ENCODE measurements around the gene NBPF4. TPM values are rescaled to one million over a fixed set of nuclear protein-coding genes. Genes with fewer than 3 reads are reported as not detected.
"Not testable (repeated sequence)": the region's sequence is repeated elsewhere in the genome, so short reads cannot be mapped to it uniquely, and the experiment has no call there.

NBPF4 gene
- total RNA-seq, 1 experiment from 2014 or later = 0.07 TPM

DNA sequence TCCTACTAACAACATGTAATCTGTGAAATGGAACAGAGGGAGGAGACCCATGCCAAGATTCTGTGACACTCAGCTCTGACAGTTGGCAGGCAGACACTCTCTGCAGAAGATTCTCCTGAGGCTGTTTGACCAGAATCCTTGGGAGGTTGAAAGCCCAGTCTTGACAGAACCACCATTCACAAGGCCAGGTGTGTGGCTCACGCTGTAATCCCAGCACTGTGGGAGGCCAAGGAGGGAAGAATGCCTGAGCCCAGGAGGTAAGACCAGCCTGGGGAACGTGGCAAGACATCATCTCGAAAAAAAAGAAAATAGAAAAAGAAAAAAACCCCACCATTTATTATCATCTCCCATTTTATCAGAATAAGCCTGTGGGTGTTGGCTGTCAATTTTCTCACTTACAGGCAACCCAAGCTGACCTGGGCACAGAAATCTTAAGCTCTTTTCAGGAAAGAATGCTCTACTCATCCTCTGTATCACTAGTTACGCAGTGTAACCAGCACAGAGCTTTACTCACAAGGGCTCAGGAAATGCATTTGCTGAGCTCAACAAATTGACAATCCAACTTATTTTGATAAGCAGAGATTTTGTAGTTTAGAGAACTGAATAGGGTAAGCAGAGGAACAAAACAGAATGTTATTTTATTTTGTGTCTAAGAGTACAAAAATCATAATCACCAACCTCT is 16.8 kb upstream of the NBPF4 start:
- H3K36me3 ChIP-seq (ENCODE audit: low read depth, low read length); ATAC-seq; intact Hi-C loops (cut with micrococcal nuclease); H3K27ac ChIP-seq (ENCODE audit: low read length); H3K9ac ChIP-seq (ENCODE audit: low read length); H3K9me2 ChIP-seq (replicated peaks; ENCODE audit: low read length); H3F3A ChIP-seq (ENCODE audit: low read length, unreplicated experiment); H3K27me3 ChIP-seq (ENCODE audit: low read length); POLR2A ChIA-PET (ENCODE audit: unreplicated experiment); CTCF ChIA-PET; DNase-seq; H4K20me1 ChIP-seq (ENCODE audit: low read length); H2AFZ ChIP-seq (ENCODE audit: low read length); H3K4me3 ChIP-seq (ENCODE audit: low read length); H3K79me2 ChIP-seq (ENCODE audit: low read length); BruUV-seq (replicated peaks); H3K4me2 ChIP-seq (ENCODE audit: low read length); H3K9me3 ChIP-seq (ENCODE audit: low read length); H3K4me1 ChIP-seq (ENCODE audit: insufficient read depth, low read length): not testable (repeated sequence)

- BruUV-seq (replicated peaks); H3K79me2 ChIP-seq (ENCODE audit: low read length); H2AFZ ChIP-seq (ENCODE audit: low read length); H4K20me1 ChIP-seq (ENCODE audit: low read length); CTCF ChIA-PET; ATAC-seq; H3K4me3 ChIP-seq (ENCODE audit: low read length); H3K27ac ChIP-seq (ENCODE audit: low read length); H3K4me2 ChIP-seq (ENCODE audit: low read length); H3K9me2 ChIP-seq (replicated peaks; ENCODE audit: low read length); DNase-seq; intact Hi-C loops (cut with micrococcal nuclease); POLR2A ChIA-PET (ENCODE audit: unreplicated experiment); H3K4me1 ChIP-seq (ENCODE audit: insufficient read depth, low read length); H3K27me3 ChIP-seq (ENCODE audit: low read length); H3K9ac ChIP-seq (ENCODE audit: low read length); H3K9me3 ChIP-seq (ENCODE audit: low read length); H3F3A ChIP-seq (ENCODE audit: low read length, unreplicated experiment); H3K36me3 ChIP-seq (ENCODE audit: low read depth, low read length): not testable (repeated sequence)
Measured at GRCh38 chr1:108255426-108255825, 11.6 kb upstream of the NBPF4 start.

DNA sequence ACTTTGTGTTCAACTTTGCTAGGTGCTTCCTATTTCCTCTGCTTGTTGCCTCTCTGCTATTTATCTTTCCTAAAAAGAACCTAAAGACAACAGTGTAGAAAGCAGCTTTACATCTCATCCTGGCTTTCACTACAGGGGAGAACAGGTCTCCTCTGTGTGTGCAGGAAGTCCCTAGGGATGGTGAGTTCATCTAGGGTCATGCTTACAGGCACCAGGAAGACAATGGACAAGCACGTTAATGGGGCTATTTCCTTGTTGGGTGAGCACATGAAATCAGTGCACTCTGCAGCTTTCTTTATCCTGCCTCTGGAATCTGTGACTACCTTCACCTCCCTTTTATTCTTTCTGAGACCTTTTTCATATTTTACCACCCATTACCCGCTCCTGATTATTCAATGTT is 4.5 kb downstream of the NBPF4 start:
- H3K4me2 ChIP-seq (ENCODE audit: low read length); H3F3A ChIP-seq (ENCODE audit: low read length, unreplicated experiment); H3K27ac ChIP-seq (ENCODE audit: low read length); intact Hi-C loops (cut with micrococcal nuclease); H3K9ac ChIP-seq (ENCODE audit: low read length); BruUV-seq (replicated peaks); CTCF ChIA-PET; H3K36me3 ChIP-seq (ENCODE audit: low read depth, low read length); H3K27me3 ChIP-seq (ENCODE audit: low read length); H4K20me1 ChIP-seq (ENCODE audit: low read length); H3K4me3 ChIP-seq (ENCODE audit: low read length); H2AFZ ChIP-seq (ENCODE audit: low read length); DNase-seq; ATAC-seq; POLR2A ChIA-PET (ENCODE audit: unreplicated experiment); H3K9me2 ChIP-seq (replicated peaks; ENCODE audit: low read length); H3K79me2 ChIP-seq (ENCODE audit: low read length); H3K4me1 ChIP-seq (ENCODE audit: insufficient read depth, low read length); H3K9me3 ChIP-seq (ENCODE audit: low read length): not testable (repeated sequence)

- H3K9ac ChIP-seq (ENCODE audit: low read length); CTCF ChIA-PET; H3K79me2 ChIP-seq (ENCODE audit: low read length); BruUV-seq (replicated peaks); H3K9me2 ChIP-seq (replicated peaks; ENCODE audit: low read length); H3F3A ChIP-seq (ENCODE audit: low read length, unreplicated experiment); H3K36me3 ChIP-seq (ENCODE audit: low read depth, low read length); H3K4me2 ChIP-seq (ENCODE audit: low read length); H3K9me3 ChIP-seq (ENCODE audit: low read length); H4K20me1 ChIP-seq (ENCODE audit: low read length); H3K27me3 ChIP-seq (ENCODE audit: low read length); POLR2A ChIA-PET (ENCODE audit: unreplicated experiment); DNase-seq; H3K4me3 ChIP-seq (ENCODE audit: low read length); H3K4me1 ChIP-seq (ENCODE audit: insufficient read depth, low read length); H3K27ac ChIP-seq (ENCODE audit: low read length); intact Hi-C loops (cut with micrococcal nuclease); H2AFZ ChIP-seq (ENCODE audit: low read length): not testable (repeated sequence)
- ATAC-seq = peak; percentile 96
Measured at GRCh38 chr1:108235308-108235707, 8.6 kb downstream of the NBPF4 start.

DNA sequence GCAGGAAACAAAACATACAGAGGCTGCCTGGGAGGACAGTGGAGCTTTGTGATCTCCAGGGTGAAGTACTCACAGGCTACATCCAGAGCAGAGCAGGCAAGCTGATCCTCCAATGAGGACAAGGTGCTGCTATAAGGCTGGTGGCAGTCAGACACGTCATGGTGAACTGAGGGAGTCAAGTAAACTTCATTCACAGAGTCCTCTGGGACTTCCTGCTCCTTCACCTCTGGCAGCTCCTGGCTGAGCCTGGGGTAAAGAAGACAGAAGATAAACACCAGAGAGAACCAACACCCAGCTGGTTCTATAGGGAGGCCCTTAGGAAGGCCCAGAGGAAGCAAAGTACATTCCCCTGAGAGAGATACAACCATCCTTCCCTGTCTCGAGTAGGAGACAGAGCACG is 11.7 kb downstream of the NBPF4 start:
- H3K27me3 ChIP-seq (ENCODE audit: low read length); ATAC-seq; H2AFZ ChIP-seq (ENCODE audit: low read length); intact Hi-C loops (cut with micrococcal nuclease); DNase-seq; H3K4me1 ChIP-seq (ENCODE audit: insufficient read depth, low read length); H3K4me3 ChIP-seq (ENCODE audit: low read length); H4K20me1 ChIP-seq (ENCODE audit: low read length); H3K36me3 ChIP-seq (ENCODE audit: low read depth, low read length); BruUV-seq (replicated peaks); H3K9me2 ChIP-seq (replicated peaks; ENCODE audit: low read length); H3K4me2 ChIP-seq (ENCODE audit: low read length); H3K27ac ChIP-seq (ENCODE audit: low read length); H3K9me3 ChIP-seq (ENCODE audit: low read length); CTCF ChIA-PET; H3F3A ChIP-seq (ENCODE audit: low read length, unreplicated experiment); H3K79me2 ChIP-seq (ENCODE audit: low read length); H3K9ac ChIP-seq (ENCODE audit: low read length); POLR2A ChIA-PET (ENCODE audit: unreplicated experiment): not testable (repeated sequence)

DNA sequence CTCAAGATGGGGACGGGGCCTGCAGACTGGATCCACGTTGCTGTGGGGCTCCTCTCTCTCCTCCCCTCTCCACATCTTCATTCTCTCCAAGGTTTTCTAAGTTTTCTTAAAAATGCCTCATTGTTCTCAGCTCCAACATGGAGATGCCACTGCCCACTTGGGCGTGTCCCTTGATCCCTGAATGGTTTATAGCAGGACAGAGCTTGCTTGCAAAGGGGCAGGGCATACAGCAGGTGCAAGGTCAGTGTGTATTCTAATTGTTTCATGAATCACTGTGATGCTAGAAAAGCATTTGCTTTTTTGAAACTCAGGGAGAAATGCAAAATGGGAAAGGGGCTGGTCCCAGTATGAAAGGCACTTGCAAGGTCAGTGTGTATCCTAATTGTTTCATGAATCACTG is 13.9 kb downstream of the NBPF4 start:
- H4K20me1 ChIP-seq (ENCODE audit: low read length); ATAC-seq; H3K27me3 ChIP-seq (ENCODE audit: low read length); H3K79me2 ChIP-seq (ENCODE audit: low read length); H3K36me3 ChIP-seq (ENCODE audit: low read depth, low read length); H3K27ac ChIP-seq (ENCODE audit: low read length); H3K9me2 ChIP-seq (replicated peaks; ENCODE audit: low read length); H3K9ac ChIP-seq (ENCODE audit: low read length); intact Hi-C loops (cut with micrococcal nuclease); H3K4me2 ChIP-seq (ENCODE audit: low read length); BruUV-seq (replicated peaks); H3K4me3 ChIP-seq (ENCODE audit: low read length); DNase-seq; H3K4me1 ChIP-seq (ENCODE audit: insufficient read depth, low read length); H3F3A ChIP-seq (ENCODE audit: low read length, unreplicated experiment); H2AFZ ChIP-seq (ENCODE audit: low read length); POLR2A ChIA-PET (ENCODE audit: unreplicated experiment); H3K9me3 ChIP-seq (ENCODE audit: low read length); CTCF ChIA-PET: not testable (repeated sequence)

- CTCF ChIA-PET; H3K36me3 ChIP-seq (ENCODE audit: low read depth, low read length); H3K9me3 ChIP-seq (ENCODE audit: low read length); H2AFZ ChIP-seq (ENCODE audit: low read length); H3K27ac ChIP-seq (ENCODE audit: low read length); DNase-seq; BruUV-seq (replicated peaks); H3K9ac ChIP-seq (ENCODE audit: low read length); H4K20me1 ChIP-seq (ENCODE audit: low read length); ATAC-seq; H3K4me1 ChIP-seq (ENCODE audit: insufficient read depth, low read length); H3K27me3 ChIP-seq (ENCODE audit: low read length); intact Hi-C loops (cut with micrococcal nuclease); H3K9me2 ChIP-seq (replicated peaks; ENCODE audit: low read length); POLR2A ChIA-PET (ENCODE audit: unreplicated experiment); H3K4me2 ChIP-seq (ENCODE audit: low read length); H3K4me3 ChIP-seq (ENCODE audit: low read length); H3F3A ChIP-seq (ENCODE audit: low read length, unreplicated experiment); H3K79me2 ChIP-seq (ENCODE audit: low read length): not testable (repeated sequence)
Measured at GRCh38 chr1:108227772-108228171, 16.1 kb downstream of the NBPF4 start.
